Peyer's patch (tissue), 4 donors: ENCODE results near the gene OSBPL5. TPM values are rescaled to one million over a fixed set of nuclear protein-coding genes. Genes with fewer than 3 reads are reported as not detected.
"Not testable (repeated sequence)": the region's sequence is repeated elsewhere in the genome, so short reads cannot be mapped to it uniquely, and the experiment has no call there.

ENCODE experiments used
- DNase-seq, 3 donors: peaks; one replicate each; pipeline ENCODE4 v3.0.0-alpha.2; 2017 to 2019
- H3K27ac ChIP-seq, 4 donors: fragments of 200-600 bp; sonication (generic); one replicate each; pipeline ENCODE4 v1.5.1; 2016 to 2019
- H3K27me3 ChIP-seq, 2 donors: fragments of 200-600 bp; sonication (generic); one replicate each; pipeline ENCODE4 v1.5.1; 2019
- H3K36me3 ChIP-seq, 3 donors: fragments of 200-600 bp; sonication (generic); one replicate each; pipeline ENCODE4 v1.5.1; 2016 to 2019
- H3K4me1 ChIP-seq, 4 donors: fragments of 200-600 bp; sonication (generic); one replicate each; pipeline ENCODE4 v1.5.1; 2016 to 2019
- H3K4me3 ChIP-seq, 4 donors: fragments of 200-600 bp; sonication (generic); 1 replicate in 3 of 4; 2 replicates in 1 of 4; pipeline ENCODE4 v1.5.1; 2016 to 2019; ENCODE audit warnings: mild to moderate bottlenecking in 1 of 4
- H3K9me3 ChIP-seq, 4 donors: fragments of 200-600 bp; sonication (generic); one replicate each; pipeline ENCODE4 v1.5.1; 2016 to 2019; ENCODE audit warnings: mild to moderate bottlenecking in 1 of 4
- POLR2A ChIP-seq, 2 donors: fragments of 450-650 bp; IDR thresholded peaks; one replicate each; pipeline ENCODE4 v1.5.1; 2017; ENCODE audit warnings: antibody characterized with exemption in 2 of 2, mild to moderate bottlenecking in 2 of 2, moderate library complexity in 2 of 2
- total RNA-seq, 4 donors: library from RNA; depleted of rRNA; stranded (reverse); fragments of >200 nt; gene quantifications; one replicate each; pipeline ENCODE4 v1.1.0, GENCODE V29; 2016
- TF ChIP-seq, protein P1 (sequence below), 6 experiments: fragments of 450-650 bp in 4 of 6; fragments of 200-600 bp in 2 of 6; sonication (generic) in 1 of 6; IDR thresholded peaks; one replicate each; pipeline ENCODE4 v1.5.1; 2017 to 2019; ENCODE audit warnings: antibody characterized with exemption in 6 of 6, mild to moderate bottlenecking in 3 of 6, moderate library complexity in 1 of 6

OSBPL5 gene
- total RNA-seq, 4 donors from 2014 or later = 39.8 to 110 (median 73.2) TPM

DNA sequence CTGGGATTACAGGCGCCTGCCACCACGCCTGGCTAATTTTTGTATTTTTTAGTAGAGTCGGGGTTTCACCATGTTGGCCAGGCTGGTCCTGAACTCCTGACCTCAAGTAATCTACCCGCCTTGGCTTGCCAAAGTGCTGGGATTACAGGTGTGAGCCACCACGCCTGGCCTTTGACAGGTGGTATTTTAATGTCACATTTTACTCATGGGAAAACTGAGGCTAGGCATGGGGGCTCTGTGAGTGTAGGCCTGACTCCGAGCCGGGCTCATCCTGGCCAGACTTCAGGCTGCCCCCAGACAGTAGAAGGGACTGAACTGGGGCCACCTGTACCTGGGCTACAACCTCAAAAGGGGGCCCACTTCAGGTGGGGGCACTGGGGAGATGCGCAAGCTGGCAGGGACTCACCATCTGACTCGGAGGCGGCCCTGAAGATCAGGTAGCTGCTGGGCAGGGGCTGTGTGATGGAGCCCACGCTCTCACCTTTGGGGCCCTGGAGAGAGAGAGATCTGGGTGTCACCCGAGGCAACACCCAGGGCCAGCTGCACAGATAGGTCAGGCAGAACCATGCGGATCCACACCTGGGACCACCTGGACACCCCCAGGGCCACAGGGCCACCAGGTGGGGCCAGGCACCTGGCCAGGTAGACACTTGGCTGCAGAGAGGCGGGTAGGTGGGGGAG lies 45.8 kb downstream of the OSBPL5 start:
- no peaks in the 10 kb centered on the region for H3K27me3 ChIP-seq
- TF ChIP-seq, protein P1, sequence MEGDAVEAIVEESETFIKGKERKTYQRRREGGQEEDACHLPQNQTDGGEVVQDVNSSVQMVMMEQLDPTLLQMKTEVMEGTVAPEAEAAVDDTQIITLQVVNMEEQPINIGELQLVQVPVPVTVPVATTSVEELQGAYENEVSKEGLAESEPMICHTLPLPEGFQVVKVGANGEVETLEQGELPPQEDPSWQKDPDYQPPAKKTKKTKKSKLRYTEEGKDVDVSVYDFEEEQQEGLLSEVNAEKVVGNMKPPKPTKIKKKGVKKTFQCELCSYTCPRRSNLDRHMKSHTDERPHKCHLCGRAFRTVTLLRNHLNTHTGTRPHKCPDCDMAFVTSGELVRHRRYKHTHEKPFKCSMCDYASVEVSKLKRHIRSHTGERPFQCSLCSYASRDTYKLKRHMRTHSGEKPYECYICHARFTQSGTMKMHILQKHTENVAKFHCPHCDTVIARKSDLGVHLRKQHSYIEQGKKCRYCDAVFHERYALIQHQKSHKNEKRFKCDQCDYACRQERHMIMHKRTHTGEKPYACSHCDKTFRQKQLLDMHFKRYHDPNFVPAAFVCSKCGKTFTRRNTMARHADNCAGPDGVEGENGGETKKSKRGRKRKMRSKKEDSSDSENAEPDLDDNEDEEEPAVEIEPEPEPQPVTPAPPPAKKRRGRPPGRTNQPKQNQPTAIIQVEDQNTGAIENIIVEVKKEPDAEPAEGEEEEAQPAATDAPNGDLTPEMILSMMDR (IDR thresholded peaks at IDR 0.05) = no peak
- no peak for TF ChIP-seq POLR2A (IDR thresholded peaks at IDR 0.05)
- H3K9me3 ChIP-seq = no peaks in the 10 kb centered on the region
- no peak overlapping the region for H3K4me3 ChIP-seq
- peaks cover 0 to 41% (median 0%) of the 10 kb centered on the region in 3 donors for H3K36me3 ChIP-seq
- peak in 2 of 3 donors; percentile 19 to 33 for DNase-seq
- peaks cover 0 to 18% (median 0%) of the 10 kb centered on the region in 4 donors for H3K4me1 ChIP-seq
- H3K27ac ChIP-seq = no peak overlapping the region

DNA sequence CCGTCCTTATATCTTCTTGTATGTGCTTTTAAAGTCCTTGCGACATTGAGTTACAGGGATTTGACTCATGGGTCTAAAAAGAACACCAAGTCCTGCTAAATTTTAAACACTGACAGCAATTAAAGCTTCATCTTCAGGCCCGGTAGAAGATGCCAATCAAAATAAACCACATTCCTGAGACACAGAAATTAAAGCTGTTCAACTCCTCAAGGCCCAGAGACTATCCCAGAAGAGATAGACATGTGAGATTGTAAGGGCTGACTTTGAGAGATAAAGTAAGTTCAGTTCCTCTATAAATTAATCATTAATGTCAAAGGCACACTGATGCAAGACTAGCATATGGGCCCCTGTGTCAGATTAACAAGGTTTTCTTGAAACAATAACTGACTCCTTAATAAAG lies 49.8 kb downstream of the OSBPL5 start:
- H3K27me3 ChIP-seq = no peaks in the 10 kb centered on the region
- H3K4me1 ChIP-seq = no peaks in the 10 kb centered on the region
- H3K9me3 ChIP-seq = no peaks in the 10 kb centered on the region
- TF ChIP-seq, protein P1 (IDR thresholded peaks at IDR 0.05) = no peak
- TF ChIP-seq POLR2A (IDR thresholded peaks at IDR 0.05) = no peak
- H3K4me3 ChIP-seq = no peak overlapping the region
- H3K36me3 ChIP-seq = peaks cover 0 to 19% (median 0%) of the 10 kb centered on the region in 3 donors
- DNase-seq = no peak
- no peak overlapping the region for H3K27ac ChIP-seq

DNA sequence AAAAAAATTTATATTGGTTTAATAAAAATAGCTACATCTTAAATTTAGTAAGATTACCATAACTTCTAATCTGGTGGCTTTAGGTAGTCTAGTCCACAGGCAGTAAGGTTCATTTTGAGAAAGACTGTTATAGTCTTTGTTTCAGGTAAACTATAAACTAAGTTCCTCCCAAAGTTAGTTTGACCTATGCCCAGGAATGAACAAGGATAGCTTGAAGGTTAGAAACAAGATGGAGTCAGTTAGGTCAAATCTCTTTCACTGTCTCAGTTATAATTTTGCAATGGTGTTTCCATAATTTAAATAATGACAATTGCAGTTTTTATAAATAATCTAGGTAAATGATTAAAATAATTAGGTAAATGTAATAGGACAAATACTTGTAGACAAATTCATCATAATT lies 51.4 kb downstream of the OSBPL5 start:
- not testable (repeated sequence) for DNase-seq, H3K27me3 ChIP-seq, H3K27ac ChIP-seq, H3K4me1 ChIP-seq, H3K9me3 ChIP-seq, H3K4me3 ChIP-seq
- peaks cover 0 to 14% (median 0%) of the 10 kb centered on the region in 3 donors for H3K36me3 ChIP-seq

DNA sequence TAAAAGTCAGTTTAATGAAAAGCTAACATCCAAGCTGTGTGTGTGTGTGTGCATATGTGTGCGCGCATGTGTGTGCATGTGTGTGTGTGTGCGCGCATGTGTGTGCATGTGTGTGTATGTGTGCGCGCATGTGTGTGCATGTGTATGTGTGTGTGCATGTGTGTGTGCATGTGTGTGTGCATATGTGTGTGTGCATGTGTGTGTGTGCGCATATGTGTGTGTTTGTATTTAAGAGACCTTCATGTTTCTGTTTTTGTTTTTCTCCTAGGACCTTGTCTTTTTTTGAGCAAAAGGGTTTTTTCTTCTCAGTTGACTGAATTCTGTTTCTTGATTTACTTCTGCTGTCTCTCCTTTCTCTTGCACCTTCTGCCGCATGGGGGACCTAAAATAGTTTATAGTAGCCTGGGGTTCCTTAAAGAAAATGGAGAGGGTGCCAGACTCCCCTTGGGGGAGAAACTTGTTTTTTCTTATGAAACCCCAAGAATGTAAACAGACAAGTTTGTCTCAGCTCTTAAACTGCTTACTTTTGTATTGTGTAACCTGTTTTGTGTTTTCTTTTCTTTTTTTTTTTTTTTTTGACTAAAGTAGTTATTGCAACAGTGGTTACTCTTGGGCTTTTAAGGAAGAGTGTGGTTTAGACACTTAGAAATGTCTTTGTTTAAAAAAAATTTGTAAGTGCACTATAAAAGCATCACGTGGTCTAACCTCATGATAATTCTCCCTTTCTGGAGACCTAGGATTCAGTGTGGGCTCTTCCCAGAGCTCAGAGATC lies 53.0 kb downstream of the OSBPL5 start:
- no peak for TF ChIP-seq POLR2A (IDR thresholded peaks at IDR 0.05)
- TF ChIP-seq, protein P1 (IDR thresholded peaks at IDR 0.05) = no peak
- Histone ChIP-seq H3K27ac (no peak overlapping the region), H3K36me3 (peaks cover 0 to 22% (median 0%) of the 10 kb centered on the region in 3 donors), H3K4me3 (no peak overlapping the region), H3K27me3 (no peaks in the 10 kb centered on the region), H3K9me3 (no peaks in the 10 kb centered on the region), H3K4me1 (no peaks in the 10 kb centered on the region)
- DNase-seq = peak in 2 of 3 donors; percentile 2 to 14

DNA sequence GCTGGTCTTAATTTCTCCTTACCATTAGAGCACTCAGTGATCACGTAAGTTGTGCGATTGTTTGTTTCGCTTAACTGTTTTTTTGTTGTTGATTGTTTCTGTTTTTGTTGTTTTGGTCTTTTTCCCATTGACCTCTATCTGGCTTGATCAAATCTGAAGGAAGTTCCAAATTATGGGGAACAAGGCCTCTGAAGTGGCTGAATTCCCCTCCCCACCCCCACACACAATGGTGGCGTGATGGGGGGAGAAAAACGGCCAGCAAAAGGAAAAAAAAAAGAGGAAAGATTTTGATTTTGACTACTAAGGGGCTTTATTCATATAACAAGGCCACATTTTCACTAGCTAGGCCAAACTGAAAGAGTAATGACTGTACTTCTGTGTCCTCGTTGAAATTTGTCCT lies 53.6 kb downstream of the OSBPL5 start:
- H3K27ac ChIP-seq = no peak overlapping the region
- TF ChIP-seq POLR2A (IDR thresholded peaks at IDR 0.05) = no peak
- TF ChIP-seq, protein P1 (IDR thresholded peaks at IDR 0.05) = no peak
- H3K36me3 ChIP-seq = peaks cover 0 to 29% (median 0%) of the 10 kb centered on the region in 3 donors
- H3K27me3 ChIP-seq = no peaks in the 10 kb centered on the region
- no peaks in the 10 kb centered on the region for H3K9me3 ChIP-seq
- DNase-seq = no peak
- H3K4me1 ChIP-seq = no peaks in the 10 kb centered on the region
- no peak overlapping the region for H3K4me3 ChIP-seq
